NOMO-1 treated with DMSO at 0.1 percent for 48 hours (cell line): Measurements from ENCODE around the gene PLXNA4.

ENCODE experiments used
- DNase-seq: peaks from one replicate; lab custom pipeline; 2025; ENCODE audit not compliant: unreplicated experiment; lab: John Stamatoyannopoulos, UW

PLXNA4 gene

GRCh38 chr7:132536654-132537395 is 39.4 kb downstream of the PLXNA4 start:
- DNase-seq, result no peak

- no peak for DNase-seq
Measured at GRCh38 chr7:132533916-132534315, 42.4 kb downstream of the PLXNA4 start.

- peak; percentile 59 for DNase-seq
Measured at GRCh38 chr7:132532281-132532680, 44.0 kb downstream of the PLXNA4 start.

- no peak for DNase-seq
Measured at GRCh38 chr7:132531562-132531961, 44.7 kb downstream of the PLXNA4 start.

- no peak for DNase-seq
Measured at GRCh38 chr7:132528695-132529094, 47.6 kb downstream of the PLXNA4 start.

GRCh38 chr7:132527467-132528410 is 48.5 kb downstream of the PLXNA4 start:
- no peak for DNase-seq

GRCh38 chr7:132526111-132526740 is 50.0 kb downstream of the PLXNA4 start:
- DNase-seq, result no peak

GRCh38 chr7:132521423-132521822 is 54.8 kb downstream of the PLXNA4 start:
- no peak for DNase-seq

- peak; percentile 21 for DNase-seq
Measured at GRCh38 chr7:132520591-132521280, 55.5 kb downstream of the PLXNA4 start.

GRCh38 chr7:132519936-132520335 is 56.3 kb downstream of the PLXNA4 start:
- peak; percentile 50 for DNase-seq

- DNase-seq, result no peak
Measured at GRCh38 chr7:132518839-132519173, 57.5 kb downstream of the PLXNA4 start.

- DNase-seq, result no peak
Measured at GRCh38 chr7:132518102-132518838, 58.0 kb downstream of the PLXNA4 start.

GRCh38 chr7:132516042-132516840 is 60.0 kb downstream of the PLXNA4 start:
- DNase-seq, result no peak

GRCh38 chr7:132515181-132515580 is 61.1 kb downstream of the PLXNA4 start:
- DNase-seq, result no peak

- no peak for DNase-seq
Measured at GRCh38 chr7:132514430-132514829, 61.8 kb downstream of the PLXNA4 start.

- no peak for DNase-seq
Measured at GRCh38 chr7:132511921-132512320, 64.3 kb downstream of the PLXNA4 start.

GRCh38 chr7:132511387-132511786 is 64.9 kb downstream of the PLXNA4 start:
- DNase-seq, result no peak

- no peak for DNase-seq
Measured at GRCh38 chr7:132509643-132510042, 66.6 kb downstream of the PLXNA4 start.

GRCh38 chr7:132508724-132509353 is 67.4 kb downstream of the PLXNA4 start:
- no peak for DNase-seq
